Germinal center (tissue), 1 donor: ENCODE results near the gene ZNF500.

Experiments
- DNase-seq: peaks from one replicate; pipeline ENCODE4 v3.0.0; 2012; ENCODE audit warnings: mixed read lengths, low spot score

The ZNF500 gene

DNA sequence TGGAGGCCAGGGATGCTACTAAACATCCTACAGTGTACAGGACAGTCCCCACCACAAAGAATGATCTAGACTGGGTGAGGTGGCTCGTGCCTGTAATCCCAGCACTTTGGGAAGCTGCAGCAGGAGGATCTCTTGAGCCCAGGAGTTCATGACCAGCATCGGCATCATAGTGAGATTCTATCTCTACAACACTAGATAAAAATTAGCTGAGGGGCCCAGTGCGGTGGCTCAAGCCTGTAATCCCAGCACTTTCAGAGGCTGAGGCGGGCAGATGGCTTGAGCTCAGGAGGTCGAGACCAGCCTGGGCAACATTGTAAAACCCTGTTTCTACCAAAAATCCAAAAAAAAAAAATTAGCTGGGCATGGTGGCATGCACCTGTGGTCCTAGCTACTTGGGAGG is 5.4 kb upstream of the ZNF500 start:
- no peak for DNase-seq

DNA sequence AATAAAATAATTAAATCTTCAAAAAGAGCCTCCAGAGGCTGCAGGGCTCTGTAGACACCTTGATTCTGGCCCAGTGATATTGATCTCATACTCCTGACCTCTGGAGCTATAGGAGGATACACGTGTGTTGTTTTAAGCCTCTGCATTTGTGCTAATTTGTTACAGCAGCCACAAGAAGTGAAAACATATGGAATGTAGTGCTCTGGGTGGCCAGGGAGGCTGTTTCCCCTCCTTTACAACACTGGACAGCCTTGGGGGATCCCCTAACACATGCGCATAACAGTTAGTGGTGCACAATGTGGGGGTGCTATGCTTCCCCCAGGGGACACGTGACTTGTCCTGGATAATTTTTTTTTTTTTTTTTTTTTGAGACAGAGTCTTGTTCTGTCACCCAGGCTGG is 4.7 kb upstream of the ZNF500 start:
- DNase-seq: no peak

DNA sequence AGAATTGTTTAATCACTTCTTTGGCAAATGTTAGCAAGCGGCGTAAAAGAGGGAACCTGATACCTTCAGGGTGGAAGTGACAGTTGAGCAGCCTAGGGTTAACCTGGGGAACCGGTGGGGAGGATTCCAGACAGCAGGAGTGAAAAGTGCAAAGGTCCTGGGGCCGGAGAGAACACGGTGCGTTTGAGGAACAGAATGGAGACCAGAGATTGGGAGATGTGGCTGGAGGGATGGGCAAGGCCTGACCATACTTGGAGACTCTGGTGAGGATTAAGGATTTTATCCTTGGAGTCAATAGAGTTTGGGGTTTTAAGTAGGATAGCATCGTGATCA is 2.3 kb upstream of the ZNF500 start:
- no peak for DNase-seq

DNA sequence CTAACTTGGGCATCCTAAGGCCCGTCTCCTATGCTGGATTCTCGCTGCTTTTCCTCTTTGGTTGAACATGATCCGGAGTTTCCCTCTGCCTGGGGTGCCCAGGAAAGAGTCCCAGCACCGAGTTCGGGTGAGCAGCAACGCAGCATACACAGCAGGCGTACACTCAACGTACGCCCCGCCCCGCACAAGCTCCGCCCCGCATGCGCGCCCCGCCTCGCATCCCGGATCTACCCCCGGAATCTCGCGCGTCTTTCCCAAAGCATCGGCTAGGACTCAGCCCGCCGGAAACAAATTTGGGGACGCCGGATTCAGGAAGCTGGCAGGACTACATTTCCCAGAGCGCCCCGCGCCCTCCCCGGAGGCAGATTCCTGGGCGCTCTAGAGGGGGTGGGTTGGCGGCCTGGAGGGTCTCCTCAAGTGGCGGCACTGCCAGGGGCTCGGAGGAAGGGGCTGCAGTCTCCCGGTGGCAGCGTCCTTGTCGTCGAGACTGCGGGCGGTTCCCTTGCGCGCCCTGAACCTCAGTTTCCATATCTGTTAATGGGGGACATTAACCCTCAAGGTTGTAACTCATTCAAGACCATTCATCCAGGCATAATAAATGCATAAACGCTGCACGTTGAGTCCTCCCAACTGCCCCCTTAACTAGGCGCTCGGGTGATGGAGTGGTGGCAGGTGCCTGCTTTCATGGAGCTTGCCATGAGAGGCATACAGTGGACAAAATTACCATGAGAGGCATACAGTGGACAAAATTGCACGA is 1.8 kb upstream of the ZNF500 start:
- DNase-seq: peak; percentile 89

DNA sequence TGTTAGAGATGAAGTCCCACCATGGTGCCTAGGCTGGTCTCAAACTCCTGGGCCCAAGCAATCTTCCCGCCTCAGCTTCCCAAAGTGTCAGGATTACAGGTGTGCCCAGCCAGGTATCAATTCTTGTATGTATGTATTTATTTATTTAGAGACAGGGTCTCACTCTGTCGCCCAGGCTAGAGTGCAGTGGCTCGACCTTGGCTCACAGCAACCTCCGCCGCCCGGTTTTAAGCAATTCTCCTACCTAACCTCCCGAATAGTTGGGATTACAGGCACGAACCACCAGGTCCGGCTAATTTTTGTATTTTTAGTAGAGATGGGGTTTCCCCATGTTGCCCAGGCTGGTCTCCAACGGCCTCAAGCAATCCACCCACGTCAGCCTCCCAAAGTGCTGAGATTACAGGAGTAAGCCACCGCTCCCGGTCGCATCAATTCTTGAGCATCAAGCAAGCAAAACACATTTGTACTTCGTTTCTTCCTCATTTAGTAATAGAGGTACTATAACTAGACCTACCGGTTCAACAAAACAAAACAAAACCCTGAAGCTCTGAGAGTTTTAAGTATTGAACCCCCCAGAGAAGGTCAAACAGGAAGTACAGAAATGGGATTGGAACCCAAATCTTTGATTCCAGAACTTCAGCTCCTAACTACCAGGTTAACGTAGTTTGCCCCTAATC is 1.0 kb upstream of the ZNF500 start:
- DNase-seq: peak; percentile 15

DNA sequence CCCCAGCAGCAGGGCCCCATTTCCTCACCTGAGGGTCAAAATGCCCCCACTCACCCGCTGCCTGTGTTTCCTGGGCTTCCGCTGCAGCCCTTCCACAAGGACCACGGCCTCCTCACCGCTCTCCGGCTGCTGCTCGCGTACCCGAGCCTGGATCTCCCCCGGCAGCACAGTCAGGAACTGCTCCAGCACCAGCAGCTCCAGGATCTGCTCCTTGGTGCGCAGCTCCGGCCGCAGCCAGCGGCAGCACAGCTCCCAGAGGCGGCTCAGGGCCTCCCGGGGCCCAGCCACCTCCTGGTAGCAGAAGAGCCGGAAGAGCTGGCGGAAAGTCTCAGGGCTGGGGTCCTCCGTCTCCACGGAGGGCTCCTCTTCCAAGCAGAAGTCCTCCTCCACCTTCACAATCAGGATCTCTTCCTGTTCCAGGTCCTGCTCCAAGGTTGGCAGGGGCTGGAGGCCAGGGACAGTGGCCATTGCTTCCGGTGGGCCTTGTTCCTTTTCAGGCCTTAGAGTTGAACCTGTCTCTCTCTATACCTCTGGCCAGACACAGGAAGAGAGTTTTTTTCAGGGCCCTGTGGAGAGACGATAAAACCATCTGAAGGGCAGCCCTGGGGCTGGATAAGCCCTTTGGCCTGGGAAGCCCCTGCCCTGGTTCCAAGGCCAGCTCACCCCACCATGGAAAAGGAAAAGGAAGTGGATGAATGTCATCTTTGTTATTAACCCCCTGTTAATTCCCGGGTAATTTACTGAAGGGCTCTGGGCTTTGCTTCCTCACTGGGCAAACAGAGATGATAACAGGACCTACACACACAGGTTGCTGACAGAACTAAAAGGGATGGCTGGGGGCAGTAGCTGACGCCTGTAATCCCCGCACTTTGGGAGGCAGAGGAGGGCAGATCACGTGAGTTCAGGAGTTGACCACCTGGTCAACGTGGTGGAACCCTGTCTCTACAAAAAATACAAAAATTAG is 1.2 kb downstream of the ZNF500 start:
- DNase-seq: no peak

DNA sequence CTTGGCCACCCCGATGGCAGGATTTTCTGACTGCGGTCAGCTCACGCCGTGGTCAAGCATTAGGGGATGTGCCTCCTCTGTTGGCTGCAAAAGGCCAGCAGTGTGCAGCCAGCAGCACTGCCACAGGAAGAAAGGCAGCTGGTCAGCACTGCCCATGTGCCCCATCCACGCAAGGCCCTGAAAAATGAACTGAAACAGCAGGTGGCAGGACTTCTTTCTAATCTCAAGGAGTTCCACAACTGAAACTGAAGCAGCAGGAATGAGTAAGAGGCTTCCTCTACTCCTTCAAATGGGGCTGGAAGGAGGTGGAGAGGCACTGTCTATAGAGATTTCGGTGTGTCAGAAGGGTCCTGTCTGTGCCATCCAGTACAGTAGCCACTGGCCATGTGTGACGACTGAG is 3.2 kb downstream of the ZNF500 start:
- DNase-seq: no peak

DNA sequence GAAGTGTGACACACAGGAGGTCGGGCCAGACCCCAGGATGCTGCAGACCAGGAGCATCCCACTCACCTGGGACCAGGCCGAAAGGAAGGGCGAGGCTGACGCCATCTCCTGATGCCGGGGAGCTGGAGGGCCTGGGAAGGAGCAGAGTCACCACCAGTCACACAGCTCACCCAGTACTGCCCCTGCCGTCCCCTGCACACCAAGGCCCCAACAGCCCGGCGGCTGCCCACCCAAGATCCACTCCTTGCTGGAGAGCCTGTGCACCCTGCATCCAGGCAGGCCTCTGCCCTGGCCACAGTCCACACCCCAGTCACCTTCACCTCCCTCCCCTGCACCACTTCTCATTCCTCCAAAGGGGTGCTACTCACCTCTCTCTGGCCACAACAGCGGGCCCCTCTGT is 4.8 kb downstream of the ZNF500 start:
- DNase-seq: no peak

DNA sequence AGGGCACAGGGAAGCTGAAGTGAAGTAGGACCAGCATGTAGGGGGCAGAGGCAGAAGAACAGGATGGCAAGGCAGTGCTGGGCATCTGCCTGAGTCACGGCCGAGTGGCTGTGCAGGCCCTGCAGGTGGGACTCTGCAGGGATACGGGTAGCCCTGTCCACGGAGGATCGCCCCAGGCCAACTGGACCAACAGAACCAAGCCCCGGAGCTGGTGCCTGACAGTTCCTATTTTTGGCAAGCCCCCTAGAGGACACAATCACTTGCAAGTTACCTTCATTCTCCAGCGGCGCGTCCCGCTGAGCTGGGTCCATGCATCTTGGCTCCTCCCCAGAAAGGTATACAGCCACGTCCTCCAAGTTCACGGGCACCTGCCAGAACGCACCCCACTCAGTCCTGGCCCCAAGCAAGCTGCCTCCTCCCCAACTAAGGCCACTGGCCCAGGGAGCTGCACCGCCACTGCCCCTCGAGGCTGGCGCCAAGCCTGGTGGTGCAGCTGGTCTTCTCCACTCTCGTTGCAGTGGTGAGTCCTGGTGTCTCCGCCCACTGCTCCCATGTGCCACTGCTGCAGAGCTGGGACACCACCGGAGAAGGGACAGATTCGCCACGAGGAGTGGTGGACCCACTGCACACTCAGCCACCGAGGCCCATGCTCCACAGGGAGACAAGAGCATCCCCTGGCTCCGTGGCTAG is 6.6 kb downstream of the ZNF500 start:
- DNase-seq: no peak

DNA sequence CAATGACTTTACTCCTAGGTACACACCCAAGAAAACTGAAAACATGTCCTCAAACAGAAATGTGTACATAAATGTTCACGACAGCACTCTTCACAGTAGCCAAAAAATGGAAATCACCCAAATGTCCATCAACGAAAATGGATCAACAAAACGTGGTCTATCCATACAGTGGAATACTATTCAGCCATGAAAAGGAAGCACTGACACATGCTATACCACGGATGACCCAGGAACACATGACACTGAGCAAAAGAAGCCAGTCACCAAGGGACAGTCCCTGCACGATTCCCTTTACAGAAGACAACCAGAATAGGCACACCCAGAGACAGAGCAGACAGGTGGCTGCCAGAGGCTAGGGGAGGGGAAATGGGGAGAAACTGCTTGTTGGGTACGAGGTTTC is 11.3 kb downstream of the ZNF500 start:
- no peak for DNase-seq

DNA sequence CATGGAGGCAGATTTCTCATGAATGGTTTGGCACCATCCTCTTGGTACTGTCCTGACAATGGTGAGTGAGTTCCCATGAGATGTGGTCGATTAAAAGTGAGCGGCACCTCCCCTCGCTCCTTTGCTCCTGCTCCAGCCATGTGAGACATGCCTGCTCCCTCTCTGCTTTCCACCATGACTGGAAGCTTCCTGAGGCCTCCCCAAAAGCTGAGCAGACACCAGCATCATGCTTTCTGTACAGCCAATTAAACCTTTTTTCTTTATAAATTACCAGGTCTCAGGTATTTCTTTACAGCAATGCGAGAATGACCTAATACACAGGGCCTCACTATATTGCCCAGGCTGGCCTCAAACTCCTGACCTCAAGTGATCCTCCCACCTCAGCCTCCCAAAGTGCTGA is 12.1 kb downstream of the ZNF500 start:
- no peak for DNase-seq

DNA sequence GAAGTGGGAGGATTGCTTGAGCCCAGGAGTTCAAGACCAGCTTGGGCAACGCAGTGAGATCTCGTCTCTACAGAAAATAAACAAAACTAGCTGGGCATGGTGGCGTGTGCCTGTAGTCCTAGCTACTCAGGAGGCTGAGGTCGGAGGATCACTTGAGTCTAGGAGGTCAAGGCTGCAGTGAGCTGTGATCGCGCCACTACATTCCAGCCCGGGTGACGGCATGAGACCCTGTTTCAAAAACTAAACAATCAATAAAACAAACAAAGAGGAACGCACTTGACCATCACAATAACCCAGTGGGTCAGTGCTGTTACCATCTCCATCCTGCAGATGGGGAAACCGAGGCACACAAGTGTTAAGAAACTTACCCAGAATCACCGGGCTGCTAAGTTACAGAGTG is 13.7 kb downstream of the ZNF500 start:
- DNase-seq: no peak

DNA sequence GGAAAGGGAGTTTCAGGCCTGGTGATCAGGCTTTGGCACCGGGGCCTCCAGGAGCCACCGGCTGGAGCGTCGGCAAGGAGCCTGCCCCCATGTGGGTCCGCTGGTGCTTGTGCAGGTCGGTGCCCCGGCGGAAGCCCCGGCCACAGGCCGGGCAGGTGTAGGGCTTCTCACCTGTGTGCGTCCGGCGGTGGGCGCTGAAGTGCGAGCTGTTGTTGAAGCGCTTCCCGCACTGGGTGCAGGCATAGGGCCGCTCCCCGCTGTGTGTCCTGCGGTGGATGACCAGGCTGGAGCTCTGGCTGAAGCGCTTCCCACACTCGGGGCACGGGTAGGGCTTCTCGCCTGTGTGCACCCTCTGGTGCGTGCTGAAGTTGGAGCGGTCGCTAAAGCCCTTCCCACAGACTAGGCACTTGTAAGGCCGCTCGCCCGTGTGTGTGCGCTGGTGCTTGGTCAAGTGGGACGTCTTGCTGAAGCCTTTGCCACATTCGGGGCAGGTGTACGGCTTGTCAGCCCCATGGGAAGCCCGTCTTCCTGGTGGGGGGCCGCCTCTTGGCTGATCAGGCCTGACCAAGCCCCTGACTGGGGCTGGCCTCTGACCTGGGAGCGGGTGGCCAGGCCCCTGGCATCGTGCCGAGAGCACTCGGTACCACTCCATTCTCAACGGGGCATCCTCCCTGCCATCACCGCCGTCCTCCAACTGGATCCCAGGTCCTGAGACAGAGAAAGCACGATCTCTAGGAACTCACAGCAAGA is 14.4 kb downstream of the ZNF500 start:
- DNase-seq: no peak

DNA sequence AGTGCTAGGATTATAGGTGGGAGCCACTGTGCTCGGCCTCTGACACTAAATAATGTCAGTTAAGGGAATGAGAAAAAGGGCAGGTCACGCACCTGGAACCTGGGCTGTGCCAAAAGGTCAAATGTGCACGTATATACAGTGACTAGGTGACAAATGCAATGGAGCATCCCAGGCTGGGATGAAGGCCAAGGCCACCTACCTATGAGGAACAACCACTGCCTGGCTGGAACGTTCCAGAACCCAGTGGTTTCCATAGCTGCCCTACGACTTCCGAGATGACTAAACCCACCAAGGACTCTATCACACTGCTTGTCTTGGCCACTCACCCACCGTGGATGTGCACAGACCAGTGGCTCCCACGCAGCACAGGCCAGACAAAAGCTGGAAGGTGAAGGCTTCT is 16.1 kb downstream of the ZNF500 start:
- DNase-seq: no peak

DNA sequence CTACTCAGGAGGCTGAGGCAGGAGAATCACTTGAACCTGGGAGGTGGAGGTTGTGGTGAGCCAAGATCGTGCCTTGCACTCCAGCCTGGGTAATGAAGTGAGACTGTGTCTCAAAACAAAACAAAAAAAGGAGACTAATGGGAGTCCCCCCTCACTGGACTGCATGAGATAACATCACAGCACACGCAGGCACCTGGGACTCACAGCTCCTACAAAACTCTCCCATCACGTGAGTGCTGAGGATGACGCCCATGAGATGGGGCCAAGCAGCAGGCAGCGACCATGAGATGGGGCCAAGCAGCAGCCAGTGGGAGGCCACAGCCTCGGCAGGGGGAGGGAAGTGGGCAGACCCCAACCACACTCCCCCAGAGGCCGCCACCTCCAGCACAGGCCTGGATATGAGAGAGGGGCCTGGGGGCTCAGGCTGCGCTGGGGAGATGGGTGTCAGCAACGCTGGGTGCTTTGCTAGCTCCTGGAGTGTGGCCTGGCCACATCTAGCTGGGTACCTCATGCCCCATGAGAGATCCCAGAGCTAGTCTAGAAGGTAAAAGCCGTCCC is 17.2 kb downstream of the ZNF500 start:
- DNase-seq: no peak

DNA sequence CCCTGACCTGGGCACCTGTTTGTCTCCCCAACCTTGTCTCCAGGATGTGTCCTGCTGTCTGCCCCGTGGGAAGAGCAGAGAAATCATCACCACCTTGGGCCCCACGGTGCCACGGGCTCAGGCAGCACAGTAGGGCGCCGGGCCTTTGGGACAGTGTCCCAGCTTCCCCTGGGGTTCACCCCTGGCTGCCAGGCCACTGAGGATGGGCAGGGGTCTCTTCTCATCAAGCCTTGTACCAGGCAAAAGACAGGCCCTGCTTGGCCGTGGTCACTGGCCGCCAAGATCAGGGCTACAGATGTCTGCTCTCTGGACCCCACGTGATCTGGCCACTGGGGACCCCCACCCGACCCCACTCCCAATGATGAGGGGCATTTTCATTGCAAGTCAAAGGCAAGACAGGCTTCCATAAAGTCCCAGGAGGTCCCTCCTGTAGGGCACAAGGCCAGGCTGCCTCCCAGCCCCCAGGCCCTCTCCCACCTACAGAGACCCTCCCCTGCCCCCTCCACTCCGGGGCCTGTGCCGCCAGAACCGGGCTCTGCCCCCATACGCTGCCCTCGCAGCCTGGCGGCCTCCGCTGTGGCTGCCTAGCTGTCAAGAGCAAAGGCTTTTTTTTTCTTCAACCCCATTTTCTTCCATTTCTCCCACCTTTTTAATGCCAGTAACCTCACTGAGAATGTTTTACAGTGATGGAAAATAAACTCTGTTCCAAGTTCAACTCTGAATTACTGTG is 18.1 kb downstream of the ZNF500 start:
- DNase-seq: no peak

DNA sequence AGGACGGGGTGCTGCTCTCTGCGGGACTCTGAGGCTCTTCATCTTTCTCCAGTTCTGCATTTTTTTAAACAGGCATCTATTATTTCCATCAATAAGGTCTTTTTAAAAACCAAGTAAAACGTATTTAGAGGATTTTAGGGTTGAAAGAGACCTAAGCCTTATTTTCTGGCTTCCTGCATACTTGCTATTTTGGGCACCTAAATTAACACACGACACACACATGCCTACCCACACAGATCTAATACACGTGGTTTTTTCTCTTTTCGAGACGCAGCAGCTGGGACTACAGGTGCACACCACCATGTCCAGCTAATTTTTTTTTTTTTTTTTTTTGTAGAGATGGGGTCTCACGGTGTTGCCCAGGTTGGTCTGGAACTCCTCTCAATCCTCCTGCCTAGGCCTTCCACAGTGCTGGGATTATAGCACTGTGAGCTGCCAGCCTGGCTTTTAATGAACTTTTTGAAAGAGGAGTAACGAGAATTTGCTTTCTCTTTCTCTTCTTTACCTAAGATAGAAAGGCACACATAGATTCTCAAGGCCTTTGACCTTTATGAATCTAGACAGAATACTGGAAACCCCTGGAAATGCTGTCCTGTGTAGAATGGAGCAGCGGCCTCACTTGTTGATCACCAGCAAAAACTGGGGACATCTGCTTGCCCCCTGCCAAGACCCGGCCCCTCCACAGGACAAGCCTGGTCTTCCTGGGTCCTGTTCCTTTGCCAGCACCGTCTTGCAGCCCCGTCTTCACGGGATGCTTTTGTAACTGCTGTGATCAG is 18.9 kb downstream of the ZNF500 start:
- DNase-seq: no peak

DNA sequence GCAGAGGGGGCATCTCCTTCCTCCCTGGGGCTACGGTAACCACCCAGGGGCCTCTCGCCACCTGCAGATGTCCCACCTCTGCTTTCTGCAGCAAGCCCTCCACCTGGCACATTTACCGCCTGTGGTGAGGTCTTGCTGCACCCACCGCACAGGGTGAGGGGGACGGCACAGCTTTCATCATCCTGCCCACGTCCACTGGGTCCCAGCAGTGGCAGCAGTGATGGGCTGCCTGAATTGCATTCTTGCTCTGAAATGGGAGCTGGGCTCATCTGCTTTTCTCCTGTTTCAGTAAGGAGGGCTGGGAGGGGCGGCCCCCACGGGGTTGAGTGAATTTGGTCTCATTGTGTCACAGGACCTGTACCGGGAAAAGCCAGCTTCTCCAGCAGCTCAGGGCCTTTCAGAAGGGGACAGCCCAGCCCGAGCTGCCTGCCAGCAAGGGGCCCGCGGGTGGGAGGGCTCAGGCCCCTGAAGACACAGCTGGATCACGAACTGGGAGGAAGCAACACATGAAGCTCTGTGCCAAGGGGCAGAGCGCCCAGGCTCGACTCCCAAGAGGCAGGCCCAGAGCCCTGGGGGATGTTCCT is 19.9 kb downstream of the ZNF500 start:
- DNase-seq: no peak

DNA sequence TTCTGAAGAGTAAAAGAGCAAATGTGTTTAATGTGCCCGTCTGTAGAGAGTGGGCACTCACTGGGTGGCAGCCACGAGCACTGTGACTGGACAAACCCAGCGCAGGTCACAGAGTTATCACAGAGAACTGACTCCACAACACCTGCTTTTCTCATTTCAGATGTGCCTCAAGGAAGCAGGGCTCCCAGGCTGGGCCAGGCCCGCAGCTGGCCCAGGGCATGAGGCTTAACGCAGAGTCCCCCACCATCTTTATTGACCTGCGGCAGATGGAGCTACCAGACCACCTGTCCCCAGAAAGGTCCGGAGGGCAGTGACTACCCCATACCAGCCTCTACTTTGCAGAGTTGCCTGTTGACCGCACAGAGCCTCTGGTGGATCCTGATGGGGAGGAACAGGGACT is 20.7 kb downstream of the ZNF500 start:
- DNase-seq: no peak

DNA sequence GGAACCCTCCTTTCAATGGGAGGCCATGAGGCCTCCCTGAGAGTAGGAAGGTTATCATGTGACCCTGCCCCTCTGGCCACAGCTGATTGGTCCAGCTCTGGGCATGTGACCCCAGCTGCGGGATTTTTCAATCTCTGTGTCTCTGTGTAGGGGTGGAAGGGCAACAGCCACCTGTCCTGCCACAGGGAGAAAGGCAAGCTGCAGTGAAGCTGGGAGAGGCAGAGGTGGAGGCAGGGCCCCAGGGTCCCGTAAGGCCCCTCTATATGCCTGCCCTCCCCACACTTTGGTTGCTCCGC is 21.7 kb downstream of the ZNF500 start:
- no peak for DNase-seq
